GM18951 (cell line): ENCODE results near the gene SIPA1.
A peak's percentile ranks its signal among the peaks of the same experiment; 100 is the strongest.
"Not testable (repeated sequence)": the region's sequence is repeated elsewhere in the genome, so short reads cannot be mapped to it uniquely, and the experiment has no call there.

Experiments used
- POLR2A ChIP-seq: IDR thresholded peaks from 4 replicates; pipeline ENCODE4 v1.6.1; 2011; ENCODE audit warnings: mild to moderate bottlenecking; ENCODE audit not compliant: insufficient read length, insufficient read depth; ENCODE audit errors: extremely low read depth
- in situ Hi-C: fragments of 300-500 bp; cut with MboI; formaldehyde crosslinking; loops from one replicate; pipeline ENCODE4 v1.12.0; 2022; ENCODE audit warnings: low sequenced_read_pairs, mixed read lengths, inconsistent platforms; ENCODE audit not compliant: unreplicated experiment

The SIPA1 gene

GRCh38 chr11:65650547-65651338, 12.8 kb downstream of the SIPA1 start:
- in situ Hi-C loops, result no loop called here
- TF ChIP-seq POLR2A, result no peak

- no peak for TF ChIP-seq POLR2A
- in situ Hi-C loops, result no loop called here
Observed at GRCh38 chr11:65651339-65651588, 13.4 kb downstream of the SIPA1 start.

GRCh38 chr11:65651589-65652510, 13.9 kb downstream of the SIPA1 start:
- in situ Hi-C loops, result no loop called here
- no peak for TF ChIP-seq POLR2A

GRCh38 chr11:65652511-65653228, 14.8 kb downstream of the SIPA1 start:
- peak; percentile 90 for TF ChIP-seq POLR2A
- in situ Hi-C loops, result no loop called here

GRCh38 chr11:65653229-65654225, 15.6 kb downstream of the SIPA1 start:
- TF ChIP-seq POLR2A, result no peak
- in situ Hi-C loops, result no loop called here

GRCh38 chr11:65654375-65655349, 16.8 kb downstream of the SIPA1 start:
- in situ Hi-C loops, result no loop called here
- TF ChIP-seq POLR2A, result no peak

GRCh38 chr11:65655570-65656332, 17.9 kb downstream of the SIPA1 start:
- in situ Hi-C loops, result no loop called here
- TF ChIP-seq POLR2A, result no peak

GRCh38 chr11:65657426-65657825, 19.5 kb downstream of the SIPA1 start:
- TF ChIP-seq POLR2A, result no peak
- in situ Hi-C loops, result no loop called here

GRCh38 chr11:65658174-65659021, 20.5 kb downstream of the SIPA1 start:
- in situ Hi-C loops, result no loop called here
- no peak for TF ChIP-seq POLR2A

- in situ Hi-C loops, result no loop called here
- no peak for TF ChIP-seq POLR2A
Observed at GRCh38 chr11:65660038-65660437, 22.1 kb downstream of the SIPA1 start.

GRCh38 chr11:65660908-65661307, 23.0 kb downstream of the SIPA1 start:
- in situ Hi-C loops, result not testable (repeated sequence)
